T-helper 2 cell (primary cell): ENCODE measurements around the gene ARHGEF17.
A peak's percentile ranks its signal among the peaks of the same experiment; 100 is the strongest.

Experiments
- DNase-seq, 5 experiments: peaks; one replicate each; pipeline versions ENCODE4 v3.0.0 to v3.0.0-alpha.2; 2012 to 2022

Gene ARHGEF17

GRCh38 chr11:73382747-73383146 is 74.7 kb downstream of the ARHGEF17 start:
- no peak for DNase-seq

- no peak for DNase-seq
Measured at GRCh38 chr11:73383249-73384124, 75.4 kb downstream of the ARHGEF17 start.

GRCh38 chr11:73384125-73384441 is 76.0 kb downstream of the ARHGEF17 start:
- no peak for DNase-seq

- DNase-seq = no peak
Measured at GRCh38 chr11:73384531-73384871, 76.4 kb downstream of the ARHGEF17 start.

GRCh38 chr11:73384872-73385689 is 77.0 kb downstream of the ARHGEF17 start:
- DNase-seq = peak in 2 of 5 experiments; percentile 42 to 57

GRCh38 chr11:73386016-73386415 is 77.9 kb downstream of the ARHGEF17 start:
- DNase-seq = no peak

GRCh38 chr11:73386546-73386945 is 78.5 kb downstream of the ARHGEF17 start:
- no peak for DNase-seq

GRCh38 chr11:73387594-73388264 is 79.7 kb downstream of the ARHGEF17 start:
- DNase-seq = no peak

GRCh38 chr11:73388265-73389133 is 80.4 kb downstream of the ARHGEF17 start:
- DNase-seq = no peak

GRCh38 chr11:73389134-73389525 is 81.1 kb downstream of the ARHGEF17 start:
- no peak for DNase-seq

GRCh38 chr11:73389916-73390315 is 81.8 kb downstream of the ARHGEF17 start:
- no peak for DNase-seq

- DNase-seq = no peak
Measured at GRCh38 chr11:73390601-73391565, 82.8 kb downstream of the ARHGEF17 start.

GRCh38 chr11:73391665-73392064 is 83.6 kb downstream of the ARHGEF17 start:
- no peak for DNase-seq

GRCh38 chr11:73392108-73393010 is 84.3 kb downstream of the ARHGEF17 start:
- DNase-seq = no peak

GRCh38 chr11:73393011-73393380 is 84.9 kb downstream of the ARHGEF17 start:
- no peak for DNase-seq

GRCh38 chr11:73393479-73394415 is 85.7 kb downstream of the ARHGEF17 start:
- DNase-seq = peak in 4 of 5 experiments; percentile 36 to 71 (median 45)

- no peak for DNase-seq
Measured at GRCh38 chr11:73394416-73395296, 86.6 kb downstream of the ARHGEF17 start.
